GM12878 (cell line): Measurements from ENCODE around the gene MITF. TPM values are rescaled to one million over a fixed set of nuclear protein-coding genes. Genes with fewer than 3 reads are reported as not detected.

ENCODE experiments used
- ATAC-seq: fragments of 200-7000 bp; cut with Tn5 transposase; 3 replicates; pipeline ENCODE4 v1.9.1; 2020; ENCODE audit warnings: mild to moderate bottlenecking, moderate library complexity
- BruUV-seq: library from RNA; stranded (reverse); fragments of 400-500 nt; replicated peaks from 2 replicates; lab custom pipeline; 2021; lab: Mats Ljungman, UMichigan
- CTCF ChIA-PET: fragments of 300-600 bp; sonication (Branson Sonifier 250); formaldehyde crosslinking; extraction: SDS; loops from one replicate; lab custom pipeline; 2021; ENCODE audit warnings: inconsistent platforms; lab: Yijun Ruan, JAX
- POLR2A ChIA-PET: fragments of 350-600 bp; formaldehyde crosslinking; extraction: SDS; loops from one replicate; lab custom pipeline; 2021; ENCODE audit warnings: inconsistent platforms; lab: Charles Lee
- RAD21 ChIA-PET: fragments of 300-600 bp; sonication (Branson Sonifier 250); formaldehyde crosslinking; loops from one replicate; lab custom pipeline; 2023; ENCODE audit warnings: antibody characterized with exemption; ENCODE audit not compliant: unreplicated experiment; lab: Charles Lee
- SMC1A ChIA-PET: fragments of 300-600 bp; sonication (Branson Sonifier 250); formaldehyde crosslinking; loops from one replicate; lab custom pipeline; 2023; ENCODE audit not compliant: unreplicated experiment, uncharacterized antibody; lab: Charles Lee
- DNase-seq: peaks from one replicate; pipeline ENCODE4 v3.0.0-alpha.2; 2011; ENCODE audit warnings: low read depth, low spot score
- FAIRE-seq: peaks from 3 replicates; lab custom pipeline; 2011; peaks lifted over from hg19 to GRCh38; lab: Jason Lieb, UNC
- H2AFZ ChIP-seq: 2 replicates; pipeline ENCODE4 v1.6.0; 2011; ENCODE audit warnings: low read depth, low read length, control low read depth; ENCODE audit not compliant: control insufficient read depth
- H3K27ac ChIP-seq: 2 replicates; pipeline ENCODE4 v1.5.1; 2011; ENCODE audit warnings: control low read depth; ENCODE audit not compliant: control insufficient read depth, insufficient read depth
- H3K27me3 ChIP-seq, 2 experiments: replicated peaks in 1 of 2; 2 replicates each; pipeline versions ENCODE4 v1.6.0 to v1.6.1; 2011; ENCODE audit warnings: low read length in 1 of 2; ENCODE audit not compliant: control insufficient read depth in 2 of 2, insufficient read depth in 2 of 2
- H3K36me3 ChIP-seq, 2 experiments: 2 replicates each; pipeline ENCODE4 v1.5.1; 2011; ENCODE audit warnings: low read length in 1 of 2; ENCODE audit not compliant: control insufficient read depth in 2 of 2, insufficient read depth in 2 of 2
- H3K4me1 ChIP-seq: 2 replicates; pipeline ENCODE4 v1.6.1; 2011; ENCODE audit warnings: mild to moderate bottlenecking, low read length, moderate library complexity, mixed read lengths; ENCODE audit not compliant: control insufficient read depth, insufficient read depth
- H3K4me2 ChIP-seq: 2 replicates; pipeline ENCODE4 v1.6.0; 2011; ENCODE audit warnings: control low read depth; ENCODE audit not compliant: control insufficient read depth, insufficient read depth
- H3K4me3 ChIP-seq: fragments of 200-600 bp; sonication (generic); 2 replicates; pipeline ENCODE4 v1.5.1; 2016
- H3K79me2 ChIP-seq: 2 replicates; pipeline ENCODE4 v1.6.0; 2011; ENCODE audit warnings: low read length; ENCODE audit not compliant: control insufficient read depth, insufficient read depth
- H3K9ac ChIP-seq: 2 replicates; pipeline ENCODE4 v1.8.0; 2011; ENCODE audit warnings: low read length, control low read depth, mixed read lengths; ENCODE audit not compliant: control insufficient read depth, insufficient read depth
- H3K9me3 ChIP-seq: replicated peaks from 3 replicates; pipeline ENCODE4 v1.5.1; 2011; ENCODE audit warnings: mild to moderate bottlenecking, low read length; ENCODE audit not compliant: control insufficient read depth, insufficient read depth
- H4K20me1 ChIP-seq: 2 replicates; pipeline ENCODE4 v1.6.0; 2011; ENCODE audit not compliant: control insufficient read depth, insufficient read depth
- ASH2L ChIP-seq: fragments of 300-600, 200-600 bp; sonication (generic); IDR thresholded peaks from 2 replicates; pipeline ENCODE4 v1.6.1; 2017; ENCODE audit warnings: low read depth, mild to moderate bottlenecking, borderline replicate concordance
- BCLAF1 ChIP-seq: fragments of 450-650 bp; IDR thresholded peaks from 2 replicates; pipeline ENCODE4 v1.6.1; 2017; ENCODE audit warnings: antibody characterized with exemption, mild to moderate bottlenecking, moderate library complexity
- EED ChIP-seq: sonication (generic); IDR thresholded peaks from 2 replicates; pipeline ENCODE4 v1.6.1; 2016; ENCODE audit warnings: antibody characterized with exemption, low read depth
- FOS ChIP-seq: IDR thresholded peaks from 3 replicates; pipeline ENCODE4 v1.6.1; 2011; ENCODE audit warnings: borderline replicate concordance; ENCODE audit not compliant: insufficient read length; ENCODE audit errors: extremely low read depth
- HDAC6 ChIP-seq: fragments of 200-600 bp; sonication (generic); IDR thresholded peaks from one replicate; pipeline ENCODE4 v1.8.0; 2017; ENCODE audit warnings: antibody characterized with exemption; ENCODE audit not compliant: unreplicated experiment
- IKZF1 ChIP-seq: fragments of 450-650 bp; conservative IDR thresholded peaks from 2 replicates; pipeline ENCODE4 v1.6.1; 2017; ENCODE audit warnings: antibody characterized with exemption, mild to moderate bottlenecking
- MEF2B ChIP-seq: fragments of 450-650 bp; IDR thresholded peaks from 2 replicates; pipeline ENCODE4 v1.6.1; 2018; ENCODE audit warnings: mild to moderate bottlenecking, moderate library complexity; ENCODE audit not compliant: partially characterized antibody, poor library complexity, severe bottlenecking
- NR2F1 ChIP-seq: fragments of 450-650 bp; conservative IDR thresholded peaks from 2 replicates; pipeline ENCODE4 v1.6.1; 2017; ENCODE audit warnings: mild to moderate bottlenecking
- PAX8 ChIP-seq: fragments of 450-650 bp; IDR thresholded peaks from 2 replicates; pipeline ENCODE4 v1.6.1; 2017; ENCODE audit warnings: mild to moderate bottlenecking, moderate library complexity
- POLR2AphosphoS2 ChIP-seq: IDR thresholded peaks from 2 replicates; pipeline ENCODE4 v1.6.1; 2011; ENCODE audit warnings: low read depth, mild to moderate bottlenecking, low read length, improper control_type of control experiment, moderate library complexity
- SIX5 ChIP-seq: IDR thresholded peaks from 2 replicates; pipeline ENCODE4 v1.6.1; 2011; ENCODE audit warnings: mild to moderate bottlenecking, low read depth, low read length, moderate library complexity; ENCODE audit not compliant: severe bottlenecking
- SMAD1 ChIP-seq: fragments of 450-650 bp; IDR thresholded peaks from 2 replicates; pipeline ENCODE4 v1.6.1; 2018; ENCODE audit warnings: mild to moderate bottlenecking, low read depth; ENCODE audit not compliant: partially characterized antibody
- SMC3 ChIP-seq: IDR thresholded peaks from 2 replicates; pipeline ENCODE4 v1.6.1; 2011; ENCODE audit warnings: low read length, improper control_type of control experiment, borderline replicate concordance
- SP1 ChIP-seq: IDR thresholded peaks from one replicate; pipeline ENCODE4 v1.6.1; 2011; ENCODE audit warnings: low read depth, low read length
- USF2 ChIP-seq: IDR thresholded peaks from 2 replicates; pipeline ENCODE4 v1.6.1; 2011; ENCODE audit warnings: low read depth, low read length, improper control_type of control experiment, borderline replicate concordance
- WGBS: methylation state at CpG from one replicate; pipeline ENCODE4 v1.1.6; 2016; ENCODE audit warnings: low lambda C conversion rate; ENCODE audit not compliant: insufficient replicate concordance, insufficient coverage; ENCODE audit errors: missing lambda C conversion rate; 5-methylcytosine and 5-hydroxymethylcytosine counted together
- in situ Hi-C: fragments of 300-500 bp; cut with MboI; formaldehyde crosslinking; loops from 9 replicates; pipeline ENCODE4 v1.14.3; 2018; ENCODE audit warnings: mixed read lengths
- intact Hi-C: fragments of 100-400 bp; cut with micrococcal nuclease; formaldehyde crosslinking; loops from one replicate; pipeline ENCODE4 v1.14.2; 2022; ENCODE audit not compliant: unreplicated experiment
- polyA plus RNA-seq, 11 experiments: library from polyadenylated mRNA; depleted of rRNA in 4 of 11; unstranded in 6 of 11; stranded (reverse) in 5 of 11; fragments of >200 nt; fragmentation: Nextera tagmentation in 4 of 11; fragmentation: Illumina TruSeq in 1 of 11; extraction: Ambion mirVana in 4 of 11; extraction: Trizol in 1 of 11; gene quantifications; 1 replicate in 1 of 11; 2 replicates in 10 of 11; pipeline versions ENCODE4 v1.2.1 to v1.2.3, GENCODE V29; 2011 to 2016; ENCODE audit warnings: inconsistent platforms in 2 of 11, missing spikeins in 2 of 11, low read depth in 1 of 11
- total RNA-seq, 4 experiments: library from RNA; depleted of rRNA in 3 of 4; stranded (reverse); fragments of >200 nt in 3 of 4; fragmentation: Illumina TruSeq in 1 of 4; extraction: Trizol in 1 of 4; gene quantifications; 2 replicates each; pipeline versions ENCODE4 v1.2.1 to v1.2.3, GENCODE V29; 2013 to 2021
- TF ChIP-seq, protein P1 (sequence below): fragments of 450-650 bp; IDR thresholded peaks from 2 replicates; pipeline ENCODE4 v1.6.1; 2017; ENCODE audit warnings: mild to moderate bottlenecking
- TF ChIP-seq, protein P2 (sequence below): IDR thresholded peaks from 2 replicates; pipeline ENCODE4 v1.6.1; 2012; ENCODE audit warnings: low read depth, low read length, improper control_type of control experiment

MITF gene
- total and polyA plus RNA-seq, 10 of the 15 experiments (the other 5 are each of a cell fraction or from before 2014, with no cell fraction given), result under 0.01 to 0.90 (median 0.06) TPM; not detected in 3

GRCh38 chr3:69748503-69748902, 9.2 kb downstream of the MITF start:
- Histone ChIP-seq H3K79me2 (no peaks in the 10 kb centered on the region), H3K4me1 (no peaks in the 10 kb centered on the region), H3K27me3 (no peaks in the 10 kb centered on the region; a peak in 1 of 4 replicates), H3K36me3 (no peaks in the 10 kb centered on the region), H3K4me2 (no peak overlapping the region), H3K4me3 (no peak overlapping the region), H3K27ac (no peak overlapping the region), H2AFZ (no peak overlapping the region), H3K9me3 (no peaks in the 10 kb centered on the region), H3K9ac (no peak overlapping the region), H4K20me1 (no peaks in the 10 kb centered on the region)
- RAD21 ChIA-PET, result no interaction called here
- ATAC-seq (no peak), DNase-seq (no peak), FAIRE-seq (no peak)
- SMC1A ChIA-PET, result no interaction called here
- POLR2A ChIA-PET, result no interaction called here
- CTCF ChIA-PET, result interaction anchor here (1.0 kb wide), 1 partner anchor 9 kb away, joined by 3 read pairs; the partner anchor contains the start of gene MITF
- in situ Hi-C loops (no loop called here), intact Hi-C loops (no loop called here)
- no TSS peak for BruUV-seq
- 17% methylated on average over 2 of the region's 2 CpGs for WGBS
- TF ChIP-seq SP1 (no peak), IKZF1 (no peak), POLR2AphosphoS2 (no peak), FOS (no peak), SIX5 (no peak), SMC3 (no peak), PAX8 (no peak), USF2 (no peak), EED (no peak), ASH2L (no peak), SMAD1 (no peak), BCLAF1 (no peak), NR2F1 (no peak), HDAC6 (no peak), MEF2B (no peak)
- TF ChIP-seq, protein P1, sequence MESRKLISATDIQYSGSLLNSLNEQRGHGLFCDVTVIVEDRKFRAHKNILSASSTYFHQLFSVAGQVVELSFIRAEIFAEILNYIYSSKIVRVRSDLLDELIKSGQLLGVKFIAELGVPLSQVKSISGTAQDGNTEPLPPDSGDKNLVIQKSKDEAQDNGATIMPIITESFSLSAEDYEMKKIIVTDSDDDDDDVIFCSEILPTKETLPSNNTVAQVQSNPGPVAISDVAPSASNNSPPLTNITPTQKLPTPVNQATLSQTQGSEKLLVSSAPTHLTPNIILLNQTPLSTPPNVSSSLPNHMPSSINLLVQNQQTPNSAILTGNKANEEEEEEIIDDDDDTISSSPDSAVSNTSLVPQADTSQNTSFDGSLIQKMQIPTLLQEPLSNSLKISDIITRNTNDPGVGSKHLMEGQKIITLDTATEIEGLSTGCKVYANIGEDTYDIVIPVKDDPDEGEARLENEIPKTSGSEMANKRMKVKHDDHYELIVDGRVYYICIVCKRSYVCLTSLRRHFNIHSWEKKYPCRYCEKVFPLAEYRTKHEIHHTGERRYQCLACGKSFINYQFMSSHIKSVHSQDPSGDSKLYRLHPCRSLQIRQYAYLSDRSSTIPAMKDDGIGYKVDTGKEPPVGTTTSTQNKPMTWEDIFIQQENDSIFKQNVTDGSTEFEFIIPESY, result no peak
- TF ChIP-seq, protein P2, sequence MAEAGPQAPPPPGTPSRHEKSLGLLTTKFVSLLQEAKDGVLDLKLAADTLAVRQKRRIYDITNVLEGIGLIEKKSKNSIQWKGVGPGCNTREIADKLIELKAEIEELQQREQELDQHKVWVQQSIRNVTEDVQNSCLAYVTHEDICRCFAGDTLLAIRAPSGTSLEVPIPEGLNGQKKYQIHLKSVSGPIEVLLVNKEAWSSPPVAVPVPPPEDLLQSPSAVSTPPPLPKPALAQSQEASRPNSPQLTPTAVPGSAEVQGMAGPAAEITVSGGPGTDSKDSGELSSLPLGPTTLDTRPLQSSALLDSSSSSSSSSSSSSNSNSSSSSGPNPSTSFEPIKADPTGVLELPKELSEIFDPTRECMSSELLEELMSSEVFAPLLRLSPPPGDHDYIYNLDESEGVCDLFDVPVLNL, result no peak
